Peyer's patch (tissue), 4 donors: ENCODE measurements around the gene BACH2. TPM values are rescaled to one million over a fixed set of nuclear protein-coding genes. Genes with fewer than 3 reads are reported as not detected.
A peak's percentile ranks its signal among the peaks of the same experiment; 100 is the strongest.

Experiments used
- DNase-seq, 3 donors: peaks; one replicate each; pipeline ENCODE4 v3.0.0-alpha.2; 2017 to 2019
- H3K27ac ChIP-seq, 4 donors: fragments of 200-600 bp; sonication (generic); one replicate each; pipeline ENCODE4 v1.5.1; 2016 to 2019
- H3K27me3 ChIP-seq, 2 donors: fragments of 200-600 bp; sonication (generic); one replicate each; pipeline ENCODE4 v1.5.1; 2019
- H3K36me3 ChIP-seq, 3 donors: fragments of 200-600 bp; sonication (generic); one replicate each; pipeline ENCODE4 v1.5.1; 2016 to 2019
- H3K4me1 ChIP-seq, 4 donors: fragments of 200-600 bp; sonication (generic); one replicate each; pipeline ENCODE4 v1.5.1; 2016 to 2019
- H3K4me3 ChIP-seq, 4 donors: fragments of 200-600 bp; sonication (generic); 1 replicate in 3 of 4; 2 replicates in 1 of 4; pipeline ENCODE4 v1.5.1; 2016 to 2019; ENCODE audit warnings: mild to moderate bottlenecking in 1 of 4
- H3K9me3 ChIP-seq, 4 donors: fragments of 200-600 bp; sonication (generic); one replicate each; pipeline ENCODE4 v1.5.1; 2016 to 2019; ENCODE audit warnings: mild to moderate bottlenecking in 1 of 4
- CTCF ChIP-seq, 6 experiments: fragments of 450-650 bp in 4 of 6; fragments of 200-600 bp in 2 of 6; sonication (generic) in 1 of 6; IDR thresholded peaks; one replicate each; pipeline ENCODE4 v1.5.1; 2017 to 2019; ENCODE audit warnings: antibody characterized with exemption in 6 of 6, mild to moderate bottlenecking in 3 of 6, moderate library complexity in 1 of 6
- POLR2A ChIP-seq, 2 donors: fragments of 450-650 bp; IDR thresholded peaks; one replicate each; pipeline ENCODE4 v1.5.1; 2017; ENCODE audit warnings: antibody characterized with exemption in 2 of 2, mild to moderate bottlenecking in 2 of 2, moderate library complexity in 2 of 2
- total RNA-seq, 4 donors: library from RNA; depleted of rRNA; stranded (reverse); fragments of >200 nt; gene quantifications; one replicate each; pipeline ENCODE4 v1.1.0, GENCODE V29; 2016

Gene BACH2
- total RNA-seq, 4 donors from 2014 or later, result 0.18 to 26.4 (median 8.2) TPM

GRCh38 chr6:90194371-90194841, 102.2 kb downstream of the BACH2 start:
- H3K27ac ChIP-seq, result no peak overlapping the region
- DNase-seq, result no peak
- H3K9me3 ChIP-seq, result peaks cover 0 to 9% (median 0%) of the 10 kb centered on the region in 4 donors
- H3K4me1 ChIP-seq, result no peaks in the 10 kb centered on the region
- H3K36me3 ChIP-seq, result no peaks in the 10 kb centered on the region
- no peaks in the 10 kb centered on the region for H3K27me3 ChIP-seq
- TF ChIP-seq POLR2A (IDR thresholded peaks at IDR 0.05), result no peak
- no peak for TF ChIP-seq CTCF (IDR thresholded peaks at IDR 0.05)
- H3K4me3 ChIP-seq, result no peak overlapping the region

- H3K36me3 ChIP-seq, result no peaks in the 10 kb centered on the region
- H3K9me3 ChIP-seq, result peaks cover 0 to 9% (median 0%) of the 10 kb centered on the region in 4 donors
- no peak overlapping the region for H3K27ac ChIP-seq
- H3K4me3 ChIP-seq, result no peak overlapping the region
- no peak for DNase-seq
- no peaks in the 10 kb centered on the region for H3K27me3 ChIP-seq
- H3K4me1 ChIP-seq, result no peaks in the 10 kb centered on the region
- no peak for TF ChIP-seq CTCF (IDR thresholded peaks at IDR 0.05)
- no peak for TF ChIP-seq POLR2A (IDR thresholded peaks at IDR 0.05)
Observed at GRCh38 chr6:90193359-90193758, 103.3 kb downstream of the BACH2 start.

- no peak for DNase-seq
- no peaks in the 10 kb centered on the region for H3K4me1 ChIP-seq
- H3K27ac ChIP-seq, result no peak overlapping the region
- TF ChIP-seq CTCF (IDR thresholded peaks at IDR 0.05), result no peak
- no peak for TF ChIP-seq POLR2A (IDR thresholded peaks at IDR 0.05)
- H3K36me3 ChIP-seq, result no peaks in the 10 kb centered on the region
- H3K9me3 ChIP-seq, result peaks cover 0 to 5% (median 0%) of the 10 kb centered on the region in 4 donors
- H3K4me3 ChIP-seq, result no peak overlapping the region
- H3K27me3 ChIP-seq, result no peaks in the 10 kb centered on the region
Observed at GRCh38 chr6:90192857-90193256, 103.8 kb downstream of the BACH2 start.

GRCh38 chr6:90190752-90191395, 105.8 kb downstream of the BACH2 start:
- Histone ChIP-seq H3K4me1 (no peaks in the 10 kb centered on the region), H3K36me3 (no peaks in the 10 kb centered on the region)
- TF ChIP-seq POLR2A (IDR thresholded peaks at IDR 0.05) (no peak), CTCF (IDR thresholded peaks at IDR 0.05) (no peak)

GRCh38 chr6:90190131-90190530, 106.5 kb downstream of the BACH2 start:
- H3K27ac ChIP-seq, result peak overlapping the region in 1 of 4 donors; percentile 6
- DNase-seq, result no peak
- no peaks in the 10 kb centered on the region for H3K9me3 ChIP-seq
- H3K4me1 ChIP-seq, result no peaks in the 10 kb centered on the region
- TF ChIP-seq POLR2A (IDR thresholded peaks at IDR 0.05) (no peak), CTCF (IDR thresholded peaks at IDR 0.05) (no peak)
- no peaks in the 10 kb centered on the region for H3K36me3 ChIP-seq
- no peaks in the 10 kb centered on the region for H3K27me3 ChIP-seq
- no peak overlapping the region for H3K4me3 ChIP-seq

More at GRCh38 chr6:90190752-90191395, 105.8 kb downstream of the BACH2 start:
- Histone ChIP-seq H3K27ac (peak overlapping the region in 1 of 4 donors; percentile 8), H3K9me3 (no peaks in the 10 kb centered on the region), H3K27me3 (no peaks in the 10 kb centered on the region), H3K4me3 (no peak overlapping the region)
- no peak for DNase-seq
